HCT116 (cell line): ENCODE measurements around the gene XRN2. TPM values are rescaled to one million over a fixed set of nuclear protein-coding genes. Genes with fewer than 3 reads are reported as not detected.

Source experiments
- ATAC-seq: fragments of 200-7000 bp; cut with Tn5 transposase; 2 replicates; pipeline ENCODE4 v1.9.1; 2020; ENCODE audit warnings: mild to moderate bottlenecking, moderate library complexity
- BruUV-seq: library from RNA; stranded (reverse); fragments of 400-500 nt; replicated peaks from 2 replicates; lab custom pipeline; 2021; lab: Mats Ljungman, UMichigan
- CTCF ChIA-PET: fragments of 300-600 bp; sonication (Branson Sonifier 250); formaldehyde crosslinking; loops from one replicate; lab custom pipeline; 2021; ENCODE audit warnings: antibody characterized with exemption; lab: Charles Lee
- POLR2A ChIA-PET: fragments of 300-600, 350-600 bp; sonication (Branson Sonifier 250); formaldehyde crosslinking; loops from one replicate; lab custom pipeline; 2021; ENCODE audit warnings: antibody characterized with exemption; lab: Charles Lee
- RAD21 ChIA-PET, 2 experiments: fragments of 300-600 bp; sonication (Branson Sonifier 250); formaldehyde crosslinking; loops; one replicate each; lab custom pipeline; 2023; ENCODE audit warnings: low total read pairs in 2 of 2; ENCODE audit not compliant: uncharacterized antibody in 2 of 2, unreplicated experiment in 2 of 2, low non-redundant PET in 1 of 2; lab: Charles Lee
- DNase-seq: peaks from one replicate; pipeline ENCODE4 v3.0.0-alpha.2; 2010; ENCODE audit warnings: low read depth, low spot score
- H2AFZ ChIP-seq: fragments of 200-600 bp; shearing (Covaris generic), sonication (generic); 2 replicates; pipeline ENCODE4 v1.6.1; 2017; ENCODE audit warnings: low read depth, mixed run types, mixed read lengths, antibody characterized with exemption, low read length; ENCODE audit not compliant: poor library complexity, severe bottlenecking
- H3K27ac ChIP-seq: 2 replicates; pipeline ENCODE4 v1.5.1; 2012; ENCODE audit warnings: low read depth, low read length
- H3K27me3 ChIP-seq: fragments of 200-600 bp; sonication (generic); 2 replicates; pipeline ENCODE4 v1.6.1; 2016; ENCODE audit warnings: mixed run types, low read length, mixed read lengths; ENCODE audit not compliant: insufficient read depth
- H3K36me3 ChIP-seq, 2 experiments: fragments of 200-500 bp in 1 of 2; fragments of 200-600 bp in 1 of 2; sonication (Bioruptor generic) in 1 of 2; sonication (generic) in 1 of 2; 2 replicates each; pipeline versions ENCODE4 v1.5.1 to v1.6.1; 2014 to 2016; ENCODE audit warnings: low read length in 2 of 2, inconsistent platforms in 1 of 2, mixed read lengths in 1 of 2, mixed run types in 1 of 2; ENCODE audit not compliant: insufficient read depth in 2 of 2, control insufficient read depth in 1 of 2
- H3K4me1 ChIP-seq, 2 experiments: fragments of 200-600 bp in 1 of 2; sonication (generic) in 1 of 2; 2 replicates each; pipeline versions ENCODE4 v1.5.1 to v1.6.1; 2012 to 2017; ENCODE audit warnings: low read length in 2 of 2, inconsistent platforms in 1 of 2, mild to moderate bottlenecking in 1 of 2, mixed read lengths in 1 of 2, mixed run types in 1 of 2, moderate library complexity in 1 of 2; ENCODE audit not compliant: insufficient read depth in 2 of 2, control insufficient read depth in 1 of 2
- H3K4me2 ChIP-seq: fragments of 200-600 bp; sonication (generic); 2 replicates; pipeline ENCODE4 v1.6.1; 2017; ENCODE audit warnings: mixed run types, low read length, mixed read lengths
- H3K4me3 ChIP-seq, 2 experiments: fragments of 200-600 bp in 1 of 2; sonication (generic) in 1 of 2; replicated peaks in 1 of 2; 2 replicates each; pipeline ENCODE4 v1.5.1; 2011 to 2016; ENCODE audit warnings: low read length in 2 of 2, control low read depth in 1 of 2, low read depth in 1 of 2, mild to moderate bottlenecking in 1 of 2, mixed read lengths in 1 of 2, mixed run types in 1 of 2
- H3K79me2 ChIP-seq: fragments of 200-600 bp; sonication (generic); 2 replicates; pipeline ENCODE4 v1.6.1; 2017; ENCODE audit warnings: mild to moderate bottlenecking, mixed run types, low read length, moderate library complexity, mixed read lengths; ENCODE audit not compliant: insufficient read depth
- H3K9ac ChIP-seq: fragments of 200-600 bp; sonication (generic); 2 replicates; pipeline ENCODE4 v1.6.1; 2016; ENCODE audit warnings: low read length, mixed read lengths
- H3K9me2 ChIP-seq: fragments of 200-600 bp; sonication (generic), shearing (Covaris generic); 2 replicates; pipeline ENCODE4 v1.6.1; 2017; ENCODE audit warnings: mixed run types, mild to moderate bottlenecking, moderate library complexity; ENCODE audit not compliant: insufficient read depth
- H3K9me3 ChIP-seq, 2 experiments: fragments of 200-500 bp in 1 of 2; fragments of 200-600 bp in 1 of 2; sonication (Bioruptor generic) in 1 of 2; sonication (generic) in 1 of 2; 2 replicates each; pipeline ENCODE4 v1.6.1; 2014 to 2017; ENCODE audit warnings: low read length in 2 of 2, mixed read lengths in 2 of 2, inconsistent platforms in 1 of 2, low read depth in 1 of 2, mild to moderate bottlenecking in 1 of 2, mixed run types in 1 of 2, moderate library complexity in 1 of 2; ENCODE audit not compliant: control insufficient read depth in 1 of 2, insufficient read depth in 1 of 2
- H4K20me1 ChIP-seq: fragments of 200-600 bp; sonication (generic), shearing (Covaris generic); 2 replicates; pipeline ENCODE4 v1.6.1; 2017; ENCODE audit warnings: mixed run types, mild to moderate bottlenecking, moderate library complexity; ENCODE audit not compliant: insufficient read depth
- POLR2AphosphoS5 ChIP-seq: IDR thresholded peaks from 2 replicates; pipeline ENCODE4 v1.6.1; 2011; ENCODE audit warnings: mild to moderate bottlenecking, low read depth, low read length, moderate library complexity
- RAD21 ChIP-seq: IDR thresholded peaks from 2 replicates; pipeline ENCODE4 v1.6.1; 2012; ENCODE audit warnings: low read depth, mild to moderate bottlenecking
- SIN3A ChIP-seq: IDR thresholded peaks from 2 replicates; pipeline ENCODE4 v1.6.1; 2012; ENCODE audit warnings: low read depth
- TCF7L2 ChIP-seq: IDR thresholded peaks from 2 replicates; pipeline ENCODE4 v1.7.0; 2011; ENCODE audit warnings: borderline replicate concordance, inconsistent platforms; ENCODE audit not compliant: insufficient read depth, insufficient read length; ENCODE audit errors: extremely low read depth
- YY1 ChIP-seq: IDR thresholded peaks from 2 replicates; pipeline ENCODE4 v1.6.1; 2011; ENCODE audit warnings: low read length, low read depth, moderate library complexity, mild to moderate bottlenecking; ENCODE audit not compliant: insufficient replicate concordance; ENCODE audit errors: extremely low read depth
- ZFX ChIP-seq: fragments of 450-650 bp; IDR thresholded peaks from 2 replicates; pipeline ENCODE4 v1.6.1; 2017
- intact Hi-C: fragments of 100-400 bp; cut with micrococcal nuclease; formaldehyde crosslinking; loops from 2 replicates; pipeline ENCODE4 v1.10.0; 2022
- total RNA-seq: library from RNA; stranded (reverse); gene quantifications from one replicate; pipeline ENCODE4 v1.2.1, GENCODE V29; 2021; ENCODE audit not compliant: unreplicated experiment
- TF ChIP-seq, protein P1 (sequence below): IDR thresholded peaks from 2 replicates; pipeline ENCODE4 v1.6.1; 2012

XRN2 gene
- total RNA-seq, 1 experiment from 2014 or later, result 101 TPM

DNA sequence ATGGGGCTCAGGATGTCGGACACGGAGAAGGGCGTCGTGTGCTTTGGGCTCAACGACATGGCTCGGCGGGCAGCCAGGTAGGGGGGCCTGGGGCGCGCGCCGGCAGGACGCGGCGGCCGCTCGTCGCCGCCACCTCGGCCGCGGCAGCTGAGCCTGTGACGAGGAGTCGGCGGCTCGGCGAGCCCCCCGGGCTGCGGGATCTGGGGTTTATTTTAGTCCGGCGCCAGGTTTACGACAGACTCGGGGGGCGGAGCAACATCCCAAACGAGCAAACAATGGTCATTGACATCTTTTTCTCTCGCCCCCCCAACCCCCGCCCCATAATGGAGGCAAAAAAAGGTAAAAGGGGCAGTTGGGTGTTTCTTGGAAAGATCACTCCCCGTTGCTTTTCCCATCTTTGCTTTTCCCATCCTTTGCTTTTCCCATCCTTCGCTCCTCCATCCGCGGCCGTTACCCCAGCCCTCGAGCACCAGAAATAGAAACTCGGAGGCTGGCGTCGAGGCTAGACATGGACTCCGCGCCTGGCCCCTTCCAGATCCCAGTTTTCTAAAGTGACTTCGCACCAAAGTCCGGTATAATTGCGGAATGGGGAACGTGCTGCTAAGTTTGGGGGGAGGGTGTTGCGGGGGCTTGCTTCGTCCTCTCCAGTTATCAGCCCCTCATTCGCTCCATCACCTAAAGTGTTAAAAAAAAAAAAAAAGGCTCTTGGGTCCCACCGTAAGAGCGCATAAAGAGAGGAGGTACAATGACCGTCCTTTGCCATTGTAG, 94.4 kb downstream of the XRN2 start, which contains the start of gene NKX2-4:
NKX2-4 (minus strand) TSS at position 186 of the 768 bp plus-strand sequence; CDS start at position 59, 127 bp downstream.
- Histone ChIP-seq H3K36me3 (no peaks in the 10 kb centered on the region), H4K20me1 (no peaks in the 10 kb centered on the region), H3K27me3 (peaks cover 28% of the 10 kb centered on the region), H3K9me3 (no peaks in the 10 kb centered on the region), H2AFZ (no peak within 1 kb of the TSS), H3K4me3 (no peak within 1 kb of the TSS), H3K4me2 (no peak within 1 kb of the TSS), H3K9ac (no peak within 1 kb of the TSS), H3K27ac (no peak within 1 kb of the TSS), H3K9me2 (no peaks in the 10 kb centered on the region), H3K4me1 (no peaks in the 10 kb centered on the region), H3K79me2 (no peaks in the 10 kb centered on the region)
- ChIA-PET RAD21 (no interaction called here), POLR2A (no interaction called here), CTCF (no interaction called here)
- DNase-seq (no peak), ATAC-seq (no peak)
- BruUV-seq, result no TSS peak
- TF ChIP-seq POLR2AphosphoS5, result no peak
- no peak for TF ChIP-seq YY1
- TF ChIP-seq, protein P1, sequence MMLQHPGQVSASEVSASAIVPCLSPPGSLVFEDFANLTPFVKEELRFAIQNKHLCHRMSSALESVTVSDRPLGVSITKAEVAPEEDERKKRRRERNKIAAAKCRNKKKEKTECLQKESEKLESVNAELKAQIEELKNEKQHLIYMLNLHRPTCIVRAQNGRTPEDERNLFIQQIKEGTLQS, result no peak
- TF ChIP-seq RAD21, result no peak
- no peak for TF ChIP-seq SIN3A
- no peak for TF ChIP-seq TCF7L2
- no peak for TF ChIP-seq ZFX
- intact Hi-C loops, result no loop called here
